Vagina (tissue), 2 donors: ENCODE data around the gene TPD52L1.

ENCODE experiments used
- POLR2A ChIP-seq, 2 donors: fragments of 450-650 bp; IDR thresholded peaks; one replicate each; pipeline ENCODE4 v1.6.1; 2017; ENCODE audit warnings: antibody characterized with exemption in 2 of 2, mild to moderate bottlenecking in 2 of 2, moderate library complexity in 2 of 2
- TF ChIP-seq, protein P1 (sequence below), 3 experiments: fragments of 450-650 bp in 2 of 3; fragments of 200-600 bp in 1 of 3; sonication (generic) in 1 of 3; IDR thresholded peaks; one replicate each; pipeline ENCODE4 v1.5.1; 2017 to 2019; ENCODE audit warnings: antibody characterized with exemption in 3 of 3, mild to moderate bottlenecking in 2 of 3, moderate library complexity in 2 of 3

DNA sequence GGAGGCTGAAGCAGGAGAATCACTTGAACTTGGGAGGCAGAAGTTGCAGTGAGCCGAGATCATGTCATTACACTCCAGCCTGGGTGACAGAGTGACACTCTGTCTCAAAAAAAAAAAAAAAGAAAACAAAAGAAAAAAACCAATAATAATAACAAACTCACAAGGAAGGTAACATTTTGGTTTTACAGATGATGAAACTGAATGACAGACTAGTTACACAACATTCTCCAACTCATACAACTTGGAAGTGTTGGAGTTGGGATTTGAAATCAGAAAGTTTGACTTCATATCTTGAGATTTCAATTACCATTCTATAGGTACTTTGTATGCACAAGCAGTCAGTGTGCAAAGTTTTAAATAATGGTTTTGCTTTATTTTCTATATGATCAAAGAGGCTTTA is 10.2 kb downstream of the TPD52L1 start:
- TF ChIP-seq, protein P1, sequence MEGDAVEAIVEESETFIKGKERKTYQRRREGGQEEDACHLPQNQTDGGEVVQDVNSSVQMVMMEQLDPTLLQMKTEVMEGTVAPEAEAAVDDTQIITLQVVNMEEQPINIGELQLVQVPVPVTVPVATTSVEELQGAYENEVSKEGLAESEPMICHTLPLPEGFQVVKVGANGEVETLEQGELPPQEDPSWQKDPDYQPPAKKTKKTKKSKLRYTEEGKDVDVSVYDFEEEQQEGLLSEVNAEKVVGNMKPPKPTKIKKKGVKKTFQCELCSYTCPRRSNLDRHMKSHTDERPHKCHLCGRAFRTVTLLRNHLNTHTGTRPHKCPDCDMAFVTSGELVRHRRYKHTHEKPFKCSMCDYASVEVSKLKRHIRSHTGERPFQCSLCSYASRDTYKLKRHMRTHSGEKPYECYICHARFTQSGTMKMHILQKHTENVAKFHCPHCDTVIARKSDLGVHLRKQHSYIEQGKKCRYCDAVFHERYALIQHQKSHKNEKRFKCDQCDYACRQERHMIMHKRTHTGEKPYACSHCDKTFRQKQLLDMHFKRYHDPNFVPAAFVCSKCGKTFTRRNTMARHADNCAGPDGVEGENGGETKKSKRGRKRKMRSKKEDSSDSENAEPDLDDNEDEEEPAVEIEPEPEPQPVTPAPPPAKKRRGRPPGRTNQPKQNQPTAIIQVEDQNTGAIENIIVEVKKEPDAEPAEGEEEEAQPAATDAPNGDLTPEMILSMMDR (IDR thresholded peaks at IDR 0.05), result no peak
- TF ChIP-seq POLR2A (IDR thresholded peaks at IDR 0.05), result no peak
